HG02943 (cell line): ENCODE results near the gene MELK.

ENCODE experiments used
- ATAC-seq: cut with Tn5 transposase; IDR thresholded peaks from one replicate; pipeline ENCODE4 v1.9.1; 2021; ENCODE audit warnings: mild to moderate bottlenecking, low read depth, moderate library complexity; ENCODE audit not compliant: unreplicated experiment

Gene MELK

DNA sequence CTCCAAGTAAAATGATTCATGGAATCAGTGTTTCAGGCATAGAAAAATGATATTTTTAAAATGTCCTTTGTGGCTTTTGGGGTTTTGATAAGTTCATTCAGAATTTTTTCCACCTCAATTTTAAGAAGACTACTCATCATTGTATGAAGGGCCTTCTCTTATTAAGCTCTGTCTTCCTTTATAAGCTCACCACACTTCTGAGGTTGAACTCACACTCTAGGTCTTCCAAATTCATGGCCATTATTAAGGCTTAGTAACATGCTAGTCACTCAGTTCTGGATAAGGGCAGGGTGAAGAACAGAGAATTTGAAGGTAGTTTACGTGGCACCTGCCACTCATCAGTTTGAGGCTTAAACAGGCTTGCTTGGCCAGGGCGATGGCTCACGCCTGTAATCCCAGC, 4.2 kb downstream of the MELK start:
- no peak for ATAC-seq

GRCh38 chr9:36584620-36585460, 12.1 kb downstream of the MELK start:
- no peak for ATAC-seq

GRCh38 chr9:36590231-36590630, 17.5 kb downstream of the MELK start:
- no peak for ATAC-seq

DNA sequence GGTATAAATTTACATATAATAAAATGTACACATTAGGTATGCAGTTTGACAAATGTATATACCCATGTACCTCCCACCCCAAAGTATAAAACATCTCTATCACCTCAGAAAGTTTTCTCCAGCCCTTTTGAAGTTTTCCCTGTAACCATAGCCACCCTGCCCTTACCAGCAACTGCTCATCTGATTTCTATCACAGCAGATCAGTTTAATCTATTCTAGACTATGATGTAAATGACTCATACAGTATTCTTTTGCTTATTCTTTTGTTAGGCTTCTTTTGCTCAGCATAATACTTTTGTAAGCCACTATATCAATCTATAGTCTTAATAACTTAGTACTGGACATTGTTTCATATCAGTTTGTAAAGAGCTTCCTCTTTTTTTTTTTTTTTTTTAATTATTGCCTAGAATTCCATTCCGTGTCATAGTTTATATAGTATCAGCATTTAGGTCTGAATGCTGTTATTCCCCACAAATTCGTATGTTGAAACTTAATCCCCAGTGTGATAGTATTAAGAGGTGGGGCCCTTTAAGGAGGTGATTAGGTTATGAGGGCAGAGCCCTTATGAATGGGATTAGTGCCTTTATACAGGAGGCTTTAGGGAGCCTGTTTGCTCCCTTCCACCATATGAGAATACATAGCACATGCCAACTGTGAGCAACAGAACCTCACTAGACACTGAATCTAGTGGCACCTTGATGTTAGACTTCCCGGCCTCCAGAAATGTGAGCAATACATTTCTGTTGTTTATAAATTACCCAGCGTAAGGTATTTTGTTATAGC, 20.3 kb downstream of the MELK start:
- ATAC-seq, result no peak

GRCh38 chr9:36594213-36594612, 21.5 kb downstream of the MELK start:
- ATAC-seq, result no peak

DNA sequence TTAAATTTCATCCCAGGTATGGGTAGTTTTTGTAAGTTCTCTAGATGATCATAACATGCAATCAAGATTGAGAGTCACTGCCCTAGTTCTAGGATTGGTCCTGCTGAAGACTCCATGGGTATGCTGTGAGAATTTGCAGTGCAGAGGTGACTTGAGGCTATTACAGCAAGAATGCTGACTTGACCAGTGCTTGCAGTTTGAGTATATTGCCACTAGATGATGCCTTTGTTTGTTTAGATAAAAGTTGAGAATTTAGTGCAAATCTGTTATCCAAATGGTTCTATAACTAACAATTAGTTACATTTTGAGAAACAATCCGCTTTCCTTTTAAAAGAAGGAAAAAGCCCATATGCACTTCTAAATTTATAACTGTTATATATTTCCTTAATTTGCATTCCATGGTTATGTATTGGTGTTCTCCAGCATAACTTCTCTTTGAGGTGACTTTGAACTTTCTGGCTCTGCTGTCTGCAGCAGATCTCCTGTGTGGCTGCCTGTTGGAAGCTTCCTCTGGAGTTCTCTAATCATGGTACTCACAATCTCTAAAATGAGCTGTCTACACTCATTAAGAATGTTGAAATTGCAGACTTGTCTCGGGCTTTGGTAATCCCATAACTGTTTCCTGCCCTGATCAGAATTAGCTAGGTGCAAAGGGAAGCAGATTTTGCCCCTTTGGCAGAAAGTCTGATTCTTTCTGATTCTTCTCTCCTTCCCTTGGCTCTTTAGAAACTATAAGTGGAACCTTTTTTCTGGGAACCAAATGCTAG, 24.9 kb downstream of the MELK start:
- no peak for ATAC-seq

DNA sequence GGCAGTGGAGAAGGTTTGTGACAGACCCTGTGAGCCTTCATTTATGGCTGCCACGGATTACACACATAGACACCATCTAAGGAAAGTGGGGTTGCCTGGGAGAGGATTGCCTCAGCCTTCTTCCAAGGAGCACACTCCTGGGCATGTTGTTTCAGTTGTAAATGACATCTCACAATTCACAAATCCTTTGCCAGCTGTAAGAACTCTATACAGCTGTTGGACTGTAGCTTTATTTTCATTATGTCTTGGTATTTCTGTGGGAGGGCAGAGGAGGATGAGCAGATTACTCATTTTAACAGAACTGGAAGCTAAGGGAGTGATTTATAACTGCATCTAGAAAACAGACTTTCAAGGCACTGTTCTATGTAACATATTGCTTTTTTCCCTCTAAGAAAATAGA, 25.6 kb downstream of the MELK start:
- ATAC-seq, result no peak

DNA sequence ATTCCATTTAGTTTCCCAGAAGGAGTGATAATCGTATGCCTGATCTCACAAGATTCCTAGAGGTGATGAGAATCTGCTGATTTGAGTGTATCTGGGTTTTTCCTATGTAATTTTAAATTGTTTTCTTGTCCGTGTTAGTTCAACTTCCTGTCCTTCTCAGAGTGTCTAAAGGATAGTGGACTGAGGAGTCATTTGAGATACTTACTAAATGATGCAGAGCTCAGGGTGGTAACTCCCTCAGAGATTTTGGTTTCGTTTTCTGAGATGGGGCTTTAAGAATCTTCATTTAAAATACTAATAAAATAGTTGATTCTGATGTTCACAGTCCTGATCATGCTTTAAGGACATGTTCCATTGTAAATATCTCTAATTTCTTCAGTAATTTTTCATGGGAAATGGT, 30.3 kb downstream of the MELK start:
- no peak for ATAC-seq

DNA sequence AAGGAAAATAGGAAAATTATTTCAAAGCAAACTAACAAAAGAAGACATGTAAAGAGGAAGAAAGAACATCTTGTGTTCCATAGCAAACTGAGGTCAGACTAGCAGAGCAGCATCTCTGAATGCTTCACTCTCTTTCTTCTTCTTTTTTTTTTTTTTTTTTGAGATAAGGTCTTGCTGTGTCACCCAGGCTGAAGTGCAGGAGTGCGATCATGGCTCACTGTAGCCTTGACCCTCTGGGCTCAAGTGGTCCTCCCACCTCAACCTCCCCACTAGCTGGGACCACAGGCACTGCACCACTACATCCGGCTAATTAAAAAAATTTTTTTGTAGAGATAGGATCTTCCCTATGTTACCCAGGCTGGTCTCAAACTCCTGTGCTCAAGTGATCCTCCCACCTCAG, 36.6 kb downstream of the MELK start:
- no peak for ATAC-seq

- ATAC-seq, result no peak
These were observed 49.4 kb downstream of the MELK start for GRCh38 chr9:36622121-36622520.

GRCh38 chr9:36623280-36623679, 50.6 kb downstream of the MELK start:
- no peak for ATAC-seq

- ATAC-seq, result no peak
These were observed 52.4 kb downstream of the MELK start for GRCh38 chr9:36625006-36625615.

DNA sequence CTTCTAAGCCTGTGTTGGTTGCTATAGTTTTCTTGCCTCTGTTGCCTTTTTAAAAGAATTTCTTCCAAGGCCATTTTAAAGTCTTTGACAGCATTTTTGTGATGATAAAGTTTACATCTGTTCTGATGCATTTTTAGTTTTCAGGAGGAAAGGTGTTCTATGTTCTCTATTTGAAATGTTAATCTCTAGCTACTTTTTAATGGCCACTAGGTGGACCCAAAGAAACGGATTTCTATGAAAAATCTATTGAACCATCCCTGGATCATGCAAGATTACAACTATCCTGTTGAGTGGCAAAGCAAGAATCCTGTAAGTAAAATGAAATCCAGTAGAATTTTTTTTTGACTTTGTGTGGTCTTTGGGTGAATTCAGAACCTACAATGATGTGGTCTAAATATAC, 60.2 kb downstream of the MELK start:
- ATAC-seq, result no peak

GRCh38 chr9:36637491-36638270, 65.0 kb downstream of the MELK start:
- no peak for ATAC-seq

- ATAC-seq, result peak; percentile 71
These were observed 68.2 kb downstream of the MELK start for GRCh38 chr9:36640771-36641381.

GRCh38 chr9:36642817-36643216, 70.1 kb downstream of the MELK start:
- ATAC-seq, result no peak

DNA sequence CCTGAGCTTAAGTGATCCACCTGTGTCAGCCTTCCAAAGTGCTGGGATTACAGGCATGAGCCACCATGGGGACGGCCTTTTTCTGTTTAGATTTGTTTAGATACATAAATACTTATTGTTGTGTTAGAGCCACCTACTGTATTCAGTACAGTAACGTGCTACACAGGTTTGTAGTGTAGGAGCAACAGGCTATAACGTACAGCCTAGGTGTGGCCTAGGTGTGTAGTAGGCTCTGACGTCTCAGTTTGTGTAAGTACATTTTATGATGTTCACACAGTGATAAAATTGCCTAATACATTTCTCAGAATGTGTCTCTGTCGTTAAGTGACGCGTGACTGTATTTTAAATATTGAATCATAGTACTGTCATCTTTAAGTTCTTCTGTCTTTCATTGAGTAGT, 84.1 kb downstream of the MELK start:
- no peak for ATAC-seq

GRCh38 chr9:36659500-36659899, 86.8 kb downstream of the MELK start:
- no peak for ATAC-seq

- ATAC-seq, result no peak
These were observed 92.1 kb downstream of the MELK start for GRCh38 chr9:36664806-36665205.

GRCh38 chr9:36665387-36665786, 92.7 kb downstream of the MELK start:
- ATAC-seq, result no peak
